ENCODE results near the gene TCEAL7.
"Not testable (repeated sequence)": the region's sequence is repeated elsewhere in the genome, so short reads cannot be mapped to it uniquely, and the experiment has no call there.

TCEAL7 gene

GRCh38 chrX:103329991-103330390 is at the start of gene TCEAL7:
TCEAL7 (plus strand) TSS chrX:103330239; CDS start chrX:103331404, 1,165 bp downstream.
- DNase-seq, result no peak

- DNase-seq, result no peak
Observed at GRCh38 chrX:103293118-103293517, 36.9 kb upstream of the TCEAL7 start.

GRCh38 chrX:103304705-103305104 is 25.3 kb upstream of the TCEAL7 start:
- DNase-seq, result no peak

- not testable (repeated sequence) for DNase-seq
Observed at GRCh38 chrX:103305666-103306065, 24.4 kb upstream of the TCEAL7 start.

- DNase-seq, result no peak
Observed at GRCh38 chrX:103309860-103310554, 20.0 kb upstream of the TCEAL7 start.

GRCh38 chrX:103310555-103311398 is 19.3 kb upstream of the TCEAL7 start, which contains the start of gene BEX2:
BEX2 (minus strand) TSS chrX:103310990; CDS start chrX:103309976, 1,014 bp downstream.
- DNase-seq, result peak; percentile 58

- no peak for DNase-seq
Observed at GRCh38 chrX:103311399-103311780, 18.6 kb upstream of the TCEAL7 start.

GRCh38 chrX:103330681-103331288 is 746 bp downstream of the TCEAL7 start:
- no peak for DNase-seq

GRCh38 chrX:103338663-103339062 is 8.6 kb downstream of the TCEAL7 start:
- DNase-seq, result no peak

- no peak for DNase-seq
Observed at GRCh38 chrX:103343105-103343504, 13.1 kb downstream of the TCEAL7 start.

- DNase-seq, result no peak
Observed at GRCh38 chrX:103344606-103345005, 14.6 kb downstream of the TCEAL7 start.

GRCh38 chrX:103347682-103348397 is 17.8 kb downstream of the TCEAL7 start:
- no peak for DNase-seq

- DNase-seq, result no peak
Observed at GRCh38 chrX:103356130-103356798, 26.2 kb downstream of the TCEAL7 start, which contains the start of gene TCEAL9. TCEAL9 (plus strand) TSS chrX:103356506; CDS start chrX:103357685, 1,179 bp downstream.

- no peak for DNase-seq
Observed at GRCh38 chrX:103356858-103357257, 26.8 kb downstream of the TCEAL7 start.

- no peak for DNase-seq
Observed at GRCh38 chrX:103357871-103358270, 27.8 kb downstream of the TCEAL7 start.

- not testable (repeated sequence) for DNase-seq
Observed at GRCh38 chrX:103359605-103360004, 29.6 kb downstream of the TCEAL7 start.

- no peak for DNase-seq
Observed at GRCh38 chrX:103360092-103360491, 30.1 kb downstream of the TCEAL7 start.

- DNase-seq, result no peak
Observed at GRCh38 chrX:103360916-103361315, 30.9 kb downstream of the TCEAL7 start.

- DNase-seq, result no peak
Observed at GRCh38 chrX:103361798-103362197, 31.8 kb downstream of the TCEAL7 start.

- no peak for DNase-seq
Observed at GRCh38 chrX:103362474-103362873, 32.4 kb downstream of the TCEAL7 start.

GRCh38 chrX:103363046-103363445 is 33.0 kb downstream of the TCEAL7 start:
- DNase-seq, result no peak

GRCh38 chrX:103367502-103367901 is 37.5 kb downstream of the TCEAL7 start:
- DNase-seq, result no peak
